Measurements from ENCODE around the gene CPSF6. TPM values are rescaled to one million over a fixed set of nuclear protein-coding genes. Genes with fewer than 3 reads are reported as not detected.

Gene CPSF6
- total and polyA plus RNA-seq, 7 donors = 15.0 to 96.0 (median 33.5) TPM

DNA sequence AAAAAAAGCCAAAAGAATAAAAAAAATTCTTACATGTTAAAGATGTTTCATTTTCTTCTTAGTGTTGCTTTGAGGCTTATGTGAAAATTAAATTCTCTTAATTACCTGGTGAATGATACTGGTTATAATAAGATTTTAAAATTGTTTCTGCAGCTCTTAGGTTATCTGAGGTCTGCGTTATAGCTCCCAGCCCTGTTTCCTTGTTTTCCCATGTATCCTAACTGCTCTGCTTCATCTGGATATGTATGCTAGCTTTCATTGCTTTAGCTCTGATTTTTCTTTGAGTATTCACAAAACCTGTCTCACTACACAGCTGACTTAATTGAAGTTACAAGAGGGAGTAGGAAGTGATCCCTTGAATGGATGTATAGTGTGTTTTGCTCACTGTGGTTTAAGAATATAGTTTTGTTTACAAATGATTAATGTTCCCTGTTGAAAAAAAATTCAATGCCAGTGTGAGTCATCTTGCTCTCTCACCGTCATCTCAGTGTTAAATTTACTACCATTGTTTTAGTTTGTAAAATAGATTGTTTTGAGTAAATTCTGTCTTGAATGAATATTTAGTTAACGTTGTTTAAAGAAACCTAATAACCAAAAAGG lies 26.8 kb downstream of the CPSF6 start:
- Histone ChIP-seq H3K4me3 (no peak overlapping the region), H3K27ac (no peak overlapping the region), H3K4me1 (peaks cover 0 to 9% (median 0%) of the 10 kb centered on the region in 4 donors), H3K27me3 (no peaks in the 10 kb centered on the region), H3K36me3 (peaks cover 0 to 65% (median 17%) of the 10 kb centered on the region in 4 donors), H3K9me3 (no peaks in the 10 kb centered on the region)
- 43 to 64% methylated on average over 3 of the region's 3 CpGs for WGBS, 2 donors
- no peak for TF ChIP-seq POLR2A (IDR thresholded peaks at IDR 0.05)
- TF ChIP-seq EP300 (IDR thresholded peaks at IDR 0.05) = no peak
- TF ChIP-seq, protein P1, sequence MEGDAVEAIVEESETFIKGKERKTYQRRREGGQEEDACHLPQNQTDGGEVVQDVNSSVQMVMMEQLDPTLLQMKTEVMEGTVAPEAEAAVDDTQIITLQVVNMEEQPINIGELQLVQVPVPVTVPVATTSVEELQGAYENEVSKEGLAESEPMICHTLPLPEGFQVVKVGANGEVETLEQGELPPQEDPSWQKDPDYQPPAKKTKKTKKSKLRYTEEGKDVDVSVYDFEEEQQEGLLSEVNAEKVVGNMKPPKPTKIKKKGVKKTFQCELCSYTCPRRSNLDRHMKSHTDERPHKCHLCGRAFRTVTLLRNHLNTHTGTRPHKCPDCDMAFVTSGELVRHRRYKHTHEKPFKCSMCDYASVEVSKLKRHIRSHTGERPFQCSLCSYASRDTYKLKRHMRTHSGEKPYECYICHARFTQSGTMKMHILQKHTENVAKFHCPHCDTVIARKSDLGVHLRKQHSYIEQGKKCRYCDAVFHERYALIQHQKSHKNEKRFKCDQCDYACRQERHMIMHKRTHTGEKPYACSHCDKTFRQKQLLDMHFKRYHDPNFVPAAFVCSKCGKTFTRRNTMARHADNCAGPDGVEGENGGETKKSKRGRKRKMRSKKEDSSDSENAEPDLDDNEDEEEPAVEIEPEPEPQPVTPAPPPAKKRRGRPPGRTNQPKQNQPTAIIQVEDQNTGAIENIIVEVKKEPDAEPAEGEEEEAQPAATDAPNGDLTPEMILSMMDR (IDR thresholded peaks at IDR 0.05) = no peak
- no peak for TF ChIP-seq POLR2AphosphoS5 (IDR thresholded peaks at IDR 0.05)
- intact Hi-C loops (cut with DNase I) = loop anchor here (10.0 kb wide), 1 partner anchor 329 kb away; no protein-coding TSS in a partner anchor
- no peak for DNase-seq

DNA sequence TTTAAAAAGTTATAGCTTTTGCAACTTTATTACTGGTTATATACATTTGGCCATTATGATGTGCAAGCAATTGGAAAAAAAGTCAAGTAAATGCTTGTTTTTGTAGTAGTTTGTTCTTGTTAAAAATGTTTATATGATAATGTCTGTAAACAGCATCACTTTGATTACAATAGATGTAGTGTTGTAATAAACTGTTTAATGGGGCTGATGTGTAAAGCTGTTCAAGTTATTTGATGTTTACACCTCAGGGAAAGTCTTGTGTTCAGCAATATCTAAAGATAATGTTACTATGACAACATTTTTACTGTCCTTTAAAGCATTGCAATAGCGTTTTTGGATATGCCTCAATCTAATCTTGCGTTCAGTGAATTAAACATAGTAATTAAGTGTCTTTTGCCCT lies 30.4 kb downstream of the CPSF6 start:
- no peak for TF ChIP-seq POLR2AphosphoS5 (IDR thresholded peaks at IDR 0.05)
- TF ChIP-seq, protein P1 (IDR thresholded peaks at IDR 0.05) = no peak
- no peak for TF ChIP-seq EP300 (IDR thresholded peaks at IDR 0.05)
- TF ChIP-seq POLR2A (IDR thresholded peaks at IDR 0.05) = no peak
- 57 to 82% methylated on average over 2 of the region's 2 CpGs for WGBS, 2 donors
- DNase-seq = no peak
- no peak overlapping the region for H3K4me3 ChIP-seq
- peaks cover 0 to 30% (median 2%) of the 10 kb centered on the region in 4 donors for H3K36me3 ChIP-seq
- H3K27me3 ChIP-seq = no peaks in the 10 kb centered on the region
- H3K4me1 ChIP-seq = peaks cover 0 to 9% (median under 1%) of the 10 kb centered on the region in 4 donors
- intact Hi-C loops (cut with DNase I) = loop anchor here (10.0 kb wide), 1 partner anchor 325 kb away; no protein-coding TSS in a partner anchor
- H3K9me3 ChIP-seq = no peaks in the 10 kb centered on the region
- no peak overlapping the region for H3K27ac ChIP-seq

DNA sequence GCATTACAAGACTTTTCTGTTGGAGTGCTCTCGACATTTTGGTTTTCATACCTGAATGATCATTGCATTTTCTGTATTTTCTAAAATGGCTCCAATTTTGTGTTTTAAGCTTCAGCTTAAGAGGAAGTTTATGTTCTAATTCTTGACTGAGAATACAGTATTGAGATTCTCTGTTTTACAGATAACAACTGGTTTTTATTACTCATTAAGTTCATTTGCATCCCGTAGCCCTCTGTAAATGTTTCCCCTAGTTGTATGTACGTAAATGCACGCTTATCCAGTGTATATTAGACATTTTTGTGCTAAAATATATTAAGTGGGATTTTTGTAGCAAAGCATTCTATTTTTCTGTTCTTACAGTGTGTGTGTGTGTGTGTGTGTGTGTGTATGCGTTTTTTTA lies 33.1 kb downstream of the CPSF6 start:
- Histone ChIP-seq H3K36me3 (peaks cover 0 to 18% (median 2%) of the 10 kb centered on the region in 4 donors), H3K27ac (no peak overlapping the region), H3K9me3 (no peaks in the 10 kb centered on the region), H3K4me3 (no peak overlapping the region), H3K4me1 (peaks cover 0 to 10% (median 8%) of the 10 kb centered on the region in 4 donors), H3K27me3 (no peaks in the 10 kb centered on the region)
- WGBS, 2 donors = 87 to 90% methylated on average over 5 of the region's 5 CpGs
- TF ChIP-seq EP300 (IDR thresholded peaks at IDR 0.05) = no peak
- TF ChIP-seq, protein P1 (IDR thresholded peaks at IDR 0.05) = no peak
- no peak for TF ChIP-seq POLR2AphosphoS5 (IDR thresholded peaks at IDR 0.05)
- TF ChIP-seq POLR2A (IDR thresholded peaks at IDR 0.05) = no peak
- intact Hi-C loops (cut with DNase I) = no loop called here
- no peak for DNase-seq

DNA sequence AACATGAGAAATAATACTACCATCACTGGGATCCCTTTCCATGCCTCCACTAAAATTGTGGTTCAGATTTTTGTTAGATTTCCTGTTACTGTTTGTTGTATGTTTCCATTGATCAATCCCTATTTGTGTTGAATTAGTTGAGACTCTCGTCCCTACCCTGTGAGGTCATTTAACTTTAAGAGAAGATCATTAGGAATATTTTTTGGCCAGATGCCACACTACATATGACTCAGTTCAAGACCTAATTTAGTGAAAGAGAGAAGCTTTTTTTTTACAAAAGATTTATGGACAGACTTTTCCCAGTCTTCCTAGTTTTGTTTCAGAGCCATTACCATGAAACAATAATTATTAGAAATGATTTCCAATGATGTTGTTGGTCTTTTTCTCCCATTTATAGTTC lies 35.5 kb downstream of the CPSF6 start:
- intact Hi-C loops (cut with DNase I) = no loop called here
- H3K9me3 ChIP-seq = no peaks in the 10 kb centered on the region
- H3K27ac ChIP-seq = no peak overlapping the region
- H3K4me1 ChIP-seq = peaks cover 0 to 10% (median 8%) of the 10 kb centered on the region in 4 donors
- peaks cover 0 to 12% (median 2%) of the 10 kb centered on the region in 4 donors for H3K36me3 ChIP-seq
- WGBS, 2 donors = 60 to 72% methylated on average over 1 of the region's 1 CpG
- no peak for DNase-seq
- no peak overlapping the region for H3K4me3 ChIP-seq
- no peak for TF ChIP-seq POLR2A (IDR thresholded peaks at IDR 0.05)
- no peaks in the 10 kb centered on the region for H3K27me3 ChIP-seq

GRCh38 chr12:69275471-69275891 lies 36.1 kb downstream of the CPSF6 start:
- peaks cover 0 to 10% (median 8%) of the 10 kb centered on the region in 4 donors for H3K4me1 ChIP-seq
- WGBS, 2 donors = 72 to 77% methylated on average over 1 of the region's 1 CpG
- no peak overlapping the region for H3K27ac ChIP-seq
- H3K4me3 ChIP-seq = no peak overlapping the region
- intact Hi-C loops (cut with DNase I) = no loop called here
- TF ChIP-seq, protein P1 (IDR thresholded peaks at IDR 0.05) = no peak
- H3K36me3 ChIP-seq = peaks cover 0 to 5% (median 2%) of the 10 kb centered on the region in 4 donors
- DNase-seq = no peak
- H3K9me3 ChIP-seq = no peaks in the 10 kb centered on the region
- no peaks in the 10 kb centered on the region for H3K27me3 ChIP-seq

Measured in sigmoid colon (tissue), 7 donors.